ENCODE results near the gene CD99.

GRCh38 chrX:2788980-2789379 lies 97.9 kb downstream of the CD99 start:
- TF ChIP-seq CTCF (IDR thresholded peaks at IDR 0.05) (no peak), POLR2A (IDR thresholded peaks at IDR 0.05) (no peak)
